ENCODE results near the gene TRIM47. TPM values are rescaled to one million over a fixed set of nuclear protein-coding genes. Genes with fewer than 3 reads are reported as not detected.

Gene TRIM47
- total RNA-seq, 1 experiment from 2014 or later, result 86.7 TPM

- H3K9me3 ChIP-seq (ENCODE audit: control insufficient read depth in 1 of 2, insufficient read depth in 1 of 2, low read depth in 1 of 2, low read length in 2 of 2), result no peaks in the 10 kb centered on the region
- H3K4me1 ChIP-seq (ENCODE audit: control insufficient read depth in 1 of 2, insufficient read depth in 2 of 2, low read length in 2 of 2), result peaks cover 15 to 33% of the 10 kb centered on the region in 2 experiments
- DNase-seq (ENCODE audit: low read depth, low spot score) (no peak), ATAC-seq (no peak)
- intact Hi-C loops (cut with micrococcal nuclease), result no loop called here
- no peak overlapping the region; the same call in 1 of the 2 replicates for H3K27ac ChIP-seq (ENCODE audit: low read depth, low read length)
- ChIA-PET RAD21 (ENCODE audit: low non-redundant PET in 1 of 2, low total read pairs in 2 of 2, uncharacterized antibody in 2 of 2, unreplicated experiment in 2 of 2) (no interaction called here), POLR2A (no interaction called here), CTCF (no interaction called here)
- no peaks in the 10 kb centered on the region for H3K27me3 ChIP-seq (ENCODE audit: insufficient read depth, low read length)
- TF ChIP-seq SP1 (IDR thresholded peaks at IDR 0.05; ENCODE audit: low read depth) (no peak), MAX (IDR thresholded peaks at IDR 0.05) (no peak), EZH2 (IDR thresholded peaks at IDR 0.05) (no peak), ELF1 (IDR thresholded peaks at IDR 0.05; ENCODE audit: borderline replicate concordance, low read depth) (no peak), YY1 (IDR thresholded peaks at IDR 0.05; ENCODE audit: extremely low read depth, insufficient replicate concordance, low read depth, low read length) (no peak), TCF7L2 (IDR thresholded peaks at IDR 0.05; ENCODE audit: borderline replicate concordance, extremely low read depth, insufficient read depth, insufficient read length) (no peak), ZFX (IDR thresholded peaks at IDR 0.05) (no peak), SRF (IDR thresholded peaks at IDR 0.05; ENCODE audit: low read depth) (no peak), CTCF (IDR thresholded peaks at IDR 0.05 in 2 of 3, conservative IDR thresholded peaks at IDR 0.05 in 1 of 3; ENCODE audit: borderline replicate concordance in 1 of 3, insufficient read depth in 1 of 3, low read depth in 2 of 3, low read length in 2 of 3) (no peak)
- no peak overlapping the region for H3K4me3 ChIP-seq (replicated peaks in 1 of 2; ENCODE audit: low read depth in 1 of 2, low read length in 2 of 2)
- no peaks in the 10 kb centered on the region for H3K36me3 ChIP-seq (ENCODE audit: control insufficient read depth in 1 of 2, insufficient read depth in 2 of 2, low read length in 2 of 2)
- no peak overlapping the region for H2AFZ ChIP-seq (ENCODE audit: low read depth, low read length, poor library complexity, severe bottlenecking)
- no peaks in the 10 kb centered on the region for H4K20me1 ChIP-seq (ENCODE audit: insufficient read depth)
- peaks cover 25% of the 10 kb centered on the region; the same call in 1 of the 2 replicates for H3K79me2 ChIP-seq (ENCODE audit: insufficient read depth, low read length)
- H3K9ac ChIP-seq (ENCODE audit: low read length), result no peak overlapping the region
- no peaks in the 10 kb centered on the region for H3K9me2 ChIP-seq (ENCODE audit: insufficient read depth)
- no TSS peak for BruUV-seq (replicated peaks)
- H3K4me2 ChIP-seq (ENCODE audit: low read length), result no peak overlapping the region
Observed at GRCh38 chr17:75891605-75892555, 13.5 kb upstream of the TRIM47 start.

Data from HCT116 (cell line).